ENCODE measurements around the gene NR3C2.

The NR3C2 gene

DNA sequence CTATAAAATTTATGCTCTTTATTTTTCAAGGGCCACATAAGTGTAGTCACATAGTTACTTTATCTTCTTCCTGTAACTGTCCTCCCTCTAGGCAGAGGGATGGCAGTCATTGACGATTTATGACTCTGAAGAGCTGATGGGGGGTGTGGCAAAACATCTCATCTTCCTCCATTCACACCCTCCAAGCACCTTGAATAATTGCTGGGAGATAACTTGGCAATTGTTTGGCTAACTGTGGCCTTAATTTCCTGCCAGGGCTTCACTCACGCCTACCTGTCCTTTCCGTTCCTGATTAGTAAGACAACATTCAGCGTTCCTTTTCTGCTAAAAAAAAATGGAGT is 381.1 kb downstream of the NR3C2 start:
- Histone ChIP-seq H3K9me3 (ENCODE audit: control insufficient read depth in 5 of 5, low read length in 5 of 5) (no peaks in the 10 kb centered on the region), H3K4me3 (ENCODE audit: low read depth in 1 of 5, low read length in 5 of 5) (no peak overlapping the region), H3K27me3 (ENCODE audit: control insufficient read depth in 5 of 5, insufficient read depth in 4 of 5, low read length in 5 of 5) (no peaks in the 10 kb centered on the region), H3K36me3 (ENCODE audit: control insufficient read depth in 5 of 5, insufficient read depth in 5 of 5, low read length in 5 of 5) (peaks cover 0 to 35% (median 29%) of the 10 kb centered on the region in 5 donors), H3K9ac (ENCODE audit: low read length in 5 of 5) (no peak overlapping the region), H3K27ac (ENCODE audit: low read depth, low read length) (no peak overlapping the region), H3K4me1 (ENCODE audit: control insufficient read depth in 5 of 5, insufficient read depth in 5 of 5, low read length in 5 of 5) (peaks cover 0 to 14% (median 4%) of the 10 kb centered on the region in 5 donors)

DNA sequence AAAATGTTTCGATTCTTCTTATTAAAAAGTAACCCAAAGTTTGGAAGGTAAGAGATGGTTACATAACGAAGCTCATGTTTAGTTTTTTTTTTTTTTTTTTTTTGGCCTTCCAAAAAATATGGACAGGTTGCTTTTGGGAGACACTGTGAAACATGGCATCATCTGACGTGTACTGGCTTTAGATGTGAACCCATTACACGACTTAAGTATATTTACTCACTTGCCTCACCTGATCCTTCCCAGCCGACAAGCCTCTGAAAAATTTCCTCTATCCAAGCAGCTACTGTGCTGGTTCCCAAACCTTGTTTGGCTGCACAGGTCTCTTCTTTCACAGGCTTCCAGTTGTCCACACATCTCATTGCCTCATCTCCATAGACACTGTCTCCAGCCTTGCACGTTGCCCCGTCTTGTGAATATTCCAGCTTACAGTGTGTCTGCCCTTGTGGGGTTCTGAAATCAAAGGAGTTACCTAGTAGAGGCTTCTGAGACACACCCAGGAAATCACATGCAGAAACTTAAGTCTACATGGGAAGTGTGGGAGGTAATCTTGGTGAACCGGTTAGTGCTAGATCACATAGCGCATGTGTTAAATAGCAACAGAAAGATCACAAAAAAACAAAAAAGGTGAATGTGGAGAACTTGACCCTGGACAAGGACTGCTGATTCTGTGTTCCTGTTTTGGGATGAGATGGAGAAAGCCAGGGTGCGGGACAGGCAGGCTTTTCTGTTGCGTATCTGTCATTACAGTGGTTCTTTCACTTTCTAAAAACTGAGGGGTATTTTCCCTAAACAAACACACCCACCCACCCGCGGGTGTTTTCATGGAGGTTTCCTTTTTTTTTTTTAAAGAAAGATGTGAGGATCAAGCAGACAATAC is 381.7 kb downstream of the NR3C2 start:
- no peaks in the 10 kb centered on the region for H3K9me3 ChIP-seq (ENCODE audit: control insufficient read depth in 5 of 5, low read length in 5 of 5)
- no peak overlapping the region for H3K27ac ChIP-seq (ENCODE audit: low read depth, low read length)
- peaks cover 0 to 29% (median 24%) of the 10 kb centered on the region in 5 donors for H3K36me3 ChIP-seq (ENCODE audit: control insufficient read depth in 5 of 5, insufficient read depth in 5 of 5, low read length in 5 of 5)
- no peaks in the 10 kb centered on the region for H3K27me3 ChIP-seq (ENCODE audit: control insufficient read depth in 5 of 5, insufficient read depth in 4 of 5, low read length in 5 of 5)
- no peak overlapping the region for H3K9ac ChIP-seq (ENCODE audit: low read length in 5 of 5)
- H3K4me1 ChIP-seq (ENCODE audit: control insufficient read depth in 5 of 5, insufficient read depth in 5 of 5, low read length in 5 of 5): peaks cover 0 to 14% (median 4%) of the 10 kb centered on the region in 5 donors
- H3K4me3 ChIP-seq (ENCODE audit: low read depth in 1 of 5, low read length in 5 of 5): no peak overlapping the region

DNA sequence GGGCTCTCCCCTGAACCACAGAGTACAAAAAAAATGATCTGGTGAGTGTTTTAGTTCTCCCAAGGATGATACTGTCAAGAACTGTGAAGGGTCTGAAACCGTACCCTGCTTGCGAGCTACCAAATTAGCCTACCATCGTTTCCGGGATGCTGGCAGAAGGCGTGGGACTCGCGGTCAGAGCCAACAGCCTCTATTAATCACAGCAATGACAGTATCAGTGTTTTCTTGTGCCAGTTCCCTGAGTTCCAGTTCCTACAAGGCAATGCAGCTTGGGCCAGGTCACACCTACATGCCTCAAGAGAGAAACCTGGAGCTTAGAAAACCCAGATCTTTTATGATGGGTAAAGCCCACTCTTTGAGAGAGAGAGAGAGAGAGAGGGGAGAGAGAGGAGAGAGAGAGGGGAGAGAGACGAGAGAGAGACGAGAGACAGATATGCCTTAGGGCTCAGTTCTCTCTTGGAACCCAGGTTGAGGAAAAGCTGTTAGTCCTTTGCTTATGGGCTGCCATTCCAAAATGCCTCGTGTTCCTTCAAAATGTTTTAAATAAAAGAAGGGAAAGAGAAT is 382.5 kb downstream of the NR3C2 start:
- Histone ChIP-seq H3K4me3 (ENCODE audit: low read depth in 1 of 5, low read length in 5 of 5) (no peak overlapping the region), H3K27ac (ENCODE audit: low read depth, low read length) (no peak overlapping the region), H3K9me3 (ENCODE audit: control insufficient read depth in 5 of 5, low read length in 5 of 5) (no peaks in the 10 kb centered on the region), H3K9ac (ENCODE audit: low read length in 5 of 5) (no peak overlapping the region), H3K36me3 (ENCODE audit: control insufficient read depth in 5 of 5, insufficient read depth in 5 of 5, low read length in 5 of 5) (peaks cover 0 to 22% (median 17%) of the 10 kb centered on the region in 5 donors), H3K4me1 (ENCODE audit: control insufficient read depth in 5 of 5, insufficient read depth in 5 of 5, low read length in 5 of 5) (peaks cover 0 to 14% (median 4%) of the 10 kb centered on the region in 5 donors), H3K27me3 (ENCODE audit: control insufficient read depth in 5 of 5, insufficient read depth in 4 of 5, low read length in 5 of 5) (no peaks in the 10 kb centered on the region)

DNA sequence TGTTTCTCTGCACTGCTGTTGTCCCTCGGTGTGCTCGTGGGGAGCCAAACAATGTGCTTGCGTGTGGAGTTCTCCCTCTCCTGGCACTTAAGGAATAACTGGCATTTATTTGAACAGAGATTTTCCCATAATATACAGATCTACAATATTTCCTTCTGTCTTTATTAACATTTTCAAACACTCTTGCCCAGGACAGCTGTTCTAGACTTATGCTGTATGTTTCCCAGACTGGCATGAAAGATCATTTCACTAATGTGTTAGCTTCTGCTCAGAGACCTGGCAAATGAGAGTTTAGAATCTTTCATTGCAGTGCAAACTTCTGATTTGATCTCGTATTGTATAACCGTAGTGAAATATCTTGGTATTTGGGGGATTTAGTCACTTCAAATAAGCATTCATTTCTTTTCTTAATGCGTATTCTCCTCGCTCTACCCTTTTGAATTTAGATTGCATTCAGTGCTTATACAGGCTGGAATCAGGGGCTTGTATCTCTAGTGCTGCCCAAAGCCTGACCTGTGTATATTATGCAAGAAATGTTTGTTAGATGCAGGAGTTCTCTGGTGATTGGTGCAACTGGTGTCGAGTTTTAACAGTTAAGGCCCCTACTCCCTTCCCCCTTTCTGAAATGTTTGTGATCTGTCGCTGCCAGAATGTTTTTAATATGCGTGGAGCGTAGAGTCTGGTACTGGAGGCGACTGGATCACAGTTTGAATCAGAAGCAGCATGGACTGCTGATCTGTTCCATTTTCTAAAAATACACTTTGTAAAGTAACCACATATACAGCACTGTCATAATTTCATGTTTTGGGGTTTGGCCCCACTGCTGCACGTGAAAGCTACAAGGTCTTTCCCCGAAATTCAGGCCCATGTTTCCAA is 384.0 kb downstream of the NR3C2 start:
- H3K4me1 ChIP-seq (ENCODE audit: control insufficient read depth in 5 of 5, insufficient read depth in 5 of 5, low read length in 5 of 5): peaks cover 0 to 19% (median 7%) of the 10 kb centered on the region in 5 donors
- H3K27me3 ChIP-seq (ENCODE audit: control insufficient read depth in 5 of 5, insufficient read depth in 4 of 5, low read length in 5 of 5): no peaks in the 10 kb centered on the region
- H3K27ac ChIP-seq (ENCODE audit: low read depth, low read length): no peak overlapping the region
- no peak overlapping the region for H3K4me3 ChIP-seq (ENCODE audit: low read depth in 1 of 5, low read length in 5 of 5)
- H3K9ac ChIP-seq (ENCODE audit: low read length in 5 of 5): no peak overlapping the region
- no peaks in the 10 kb centered on the region for H3K9me3 ChIP-seq (ENCODE audit: control insufficient read depth in 5 of 5, low read length in 5 of 5)
- H3K36me3 ChIP-seq (ENCODE audit: control insufficient read depth in 5 of 5, insufficient read depth in 5 of 5, low read length in 5 of 5): peaks cover 0 to 7% (median 4%) of the 10 kb centered on the region in 5 donors

DNA sequence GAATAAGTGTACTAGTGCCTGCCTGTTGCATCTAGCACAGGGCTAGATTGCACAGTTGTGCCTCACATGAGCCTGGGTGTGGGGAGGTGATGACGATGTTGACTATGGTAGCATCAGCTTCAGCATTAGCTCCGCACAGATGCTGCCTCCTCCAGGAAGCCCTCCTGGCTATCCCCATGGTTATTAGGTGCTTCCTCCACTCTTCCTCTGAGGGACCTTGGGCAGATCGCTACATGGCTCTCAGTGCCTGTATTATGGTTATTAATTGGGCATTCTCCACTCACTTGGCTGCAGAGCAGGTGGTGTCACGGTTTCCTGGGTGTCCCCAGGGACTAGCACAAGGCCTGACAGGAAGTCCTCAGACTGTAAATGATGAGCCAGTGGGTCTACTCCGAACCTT is 384.7 kb downstream of the NR3C2 start:
- Histone ChIP-seq H3K27me3 (ENCODE audit: control insufficient read depth in 5 of 5, insufficient read depth in 4 of 5, low read length in 5 of 5) (no peaks in the 10 kb centered on the region), H3K36me3 (ENCODE audit: control insufficient read depth in 5 of 5, insufficient read depth in 5 of 5, low read length in 5 of 5) (peaks cover 0 to 4% (median 0%) of the 10 kb centered on the region in 5 donors), H3K9me3 (ENCODE audit: control insufficient read depth in 5 of 5, low read length in 5 of 5) (no peaks in the 10 kb centered on the region), H3K4me1 (ENCODE audit: control insufficient read depth in 5 of 5, insufficient read depth in 5 of 5, low read length in 5 of 5) (peaks cover 0 to 19% (median 7%) of the 10 kb centered on the region in 5 donors), H3K27ac (ENCODE audit: low read depth, low read length) (no peak overlapping the region), H3K9ac (ENCODE audit: low read length in 5 of 5) (no peak overlapping the region), H3K4me3 (ENCODE audit: low read depth in 1 of 5, low read length in 5 of 5) (no peak overlapping the region)

DNA sequence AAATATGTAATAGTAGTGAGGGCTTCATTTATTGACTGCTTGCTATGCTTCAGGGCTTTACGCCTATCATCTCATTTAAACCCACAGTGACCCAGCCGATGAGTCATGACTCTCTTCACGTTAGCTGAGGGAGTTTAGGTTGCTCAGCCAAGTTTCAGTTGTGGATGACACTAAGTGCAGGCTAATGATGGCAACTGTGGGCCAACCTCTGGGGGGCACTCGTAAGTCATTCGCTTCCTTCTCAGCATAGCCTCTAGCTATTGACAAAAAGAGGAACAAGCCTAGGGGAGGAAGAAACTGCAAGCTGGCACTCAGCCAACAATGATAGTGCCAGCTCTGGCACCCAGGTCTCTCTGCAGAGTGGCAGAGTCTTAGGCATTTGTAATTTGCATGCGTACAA is 385.3 kb downstream of the NR3C2 start:
- Histone ChIP-seq H3K4me1 (ENCODE audit: control insufficient read depth in 5 of 5, insufficient read depth in 5 of 5, low read length in 5 of 5) (peaks cover 0 to 19% (median 7%) of the 10 kb centered on the region in 5 donors), H3K9me3 (ENCODE audit: control insufficient read depth in 5 of 5, low read length in 5 of 5) (no peaks in the 10 kb centered on the region)

DNA sequence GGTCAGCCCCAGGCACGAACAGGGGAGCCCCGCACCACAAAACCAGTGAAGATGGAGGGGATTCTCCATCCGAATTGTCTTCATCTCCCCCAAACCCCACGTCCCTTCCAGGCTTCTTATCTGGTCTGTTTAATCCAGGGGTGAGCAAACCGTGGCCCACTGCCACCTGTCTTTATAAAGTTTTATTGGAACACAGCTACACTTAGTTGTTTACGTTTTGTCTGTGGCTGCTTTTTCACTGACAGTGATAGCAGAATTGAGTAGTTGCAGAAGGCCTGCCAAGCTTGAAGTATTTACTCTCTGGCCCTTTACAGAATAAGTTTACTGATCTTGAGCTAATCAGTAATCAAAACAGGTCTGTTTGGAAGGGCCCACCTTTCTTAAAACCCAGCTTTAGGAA is 386.4 kb downstream of the NR3C2 start:
- Histone ChIP-seq H3K9me3 (ENCODE audit: control insufficient read depth in 5 of 5, low read length in 5 of 5) (no peaks in the 10 kb centered on the region), H3K27me3 (ENCODE audit: control insufficient read depth in 5 of 5, insufficient read depth in 4 of 5, low read length in 5 of 5) (no peaks in the 10 kb centered on the region), H3K36me3 (ENCODE audit: control insufficient read depth in 5 of 5, insufficient read depth in 5 of 5, low read length in 5 of 5) (peaks cover 0 to 4% (median 0%) of the 10 kb centered on the region in 5 donors), H3K27ac (ENCODE audit: low read depth, low read length) (no peak overlapping the region), H3K9ac (ENCODE audit: low read length in 5 of 5) (no peak overlapping the region), H3K4me3 (ENCODE audit: low read depth in 1 of 5, low read length in 5 of 5) (no peak overlapping the region), H3K4me1 (ENCODE audit: control insufficient read depth in 5 of 5, insufficient read depth in 5 of 5, low read length in 5 of 5) (peaks cover 0 to 19% (median 7%) of the 10 kb centered on the region in 5 donors)

More for the DNA sequence above, 385.3 kb downstream of the NR3C2 start:
- Histone ChIP-seq H3K4me3 (ENCODE audit: low read depth in 1 of 5, low read length in 5 of 5) (no peak overlapping the region), H3K27me3 (ENCODE audit: control insufficient read depth in 5 of 5, insufficient read depth in 4 of 5, low read length in 5 of 5) (no peaks in the 10 kb centered on the region), H3K9ac (ENCODE audit: low read length in 5 of 5) (no peak overlapping the region), H3K27ac (ENCODE audit: low read depth, low read length) (no peak overlapping the region), H3K36me3 (ENCODE audit: control insufficient read depth in 5 of 5, insufficient read depth in 5 of 5, low read length in 5 of 5) (peaks cover 0 to 4% (median 0%) of the 10 kb centered on the region in 5 donors)

DNA sequence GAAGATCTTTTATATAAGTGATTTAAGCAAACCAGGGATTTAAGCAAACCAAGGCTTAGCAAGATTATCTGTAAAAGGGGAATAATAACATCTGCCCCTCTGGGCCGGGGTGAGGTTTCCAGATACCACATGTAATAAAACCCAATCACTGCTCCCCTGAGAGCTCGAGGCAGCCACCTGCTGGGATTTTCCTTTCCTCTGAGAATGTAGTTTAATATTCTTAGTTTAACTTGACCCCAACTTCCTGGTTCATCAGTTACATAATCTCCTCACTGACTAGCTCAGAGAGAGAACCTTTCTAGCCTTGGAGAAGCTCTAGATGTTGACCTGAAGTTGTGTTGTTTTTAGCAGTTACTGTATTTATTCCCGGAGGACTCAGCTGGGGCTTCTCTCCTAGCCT is 387.9 kb downstream of the NR3C2 start:
- Histone ChIP-seq H3K9me3 (ENCODE audit: control insufficient read depth in 5 of 5, low read length in 5 of 5) (no peaks in the 10 kb centered on the region), H3K27me3 (ENCODE audit: control insufficient read depth in 5 of 5, insufficient read depth in 4 of 5, low read length in 5 of 5) (no peaks in the 10 kb centered on the region), H3K9ac (ENCODE audit: low read length in 5 of 5) (peak overlapping the region in 1 of 5 donors; percentile 27), H3K36me3 (ENCODE audit: control insufficient read depth in 5 of 5, insufficient read depth in 5 of 5, low read length in 5 of 5) (peaks cover 0 to 2% (median under 1%) of the 10 kb centered on the region in 5 donors), H3K27ac (ENCODE audit: low read depth, low read length) (no peak overlapping the region), H3K4me3 (ENCODE audit: low read depth in 1 of 5, low read length in 5 of 5) (no peak overlapping the region), H3K4me1 (ENCODE audit: control insufficient read depth in 5 of 5, insufficient read depth in 5 of 5, low read length in 5 of 5) (peaks cover 0 to 19% (median 7%) of the 10 kb centered on the region in 5 donors)

DNA sequence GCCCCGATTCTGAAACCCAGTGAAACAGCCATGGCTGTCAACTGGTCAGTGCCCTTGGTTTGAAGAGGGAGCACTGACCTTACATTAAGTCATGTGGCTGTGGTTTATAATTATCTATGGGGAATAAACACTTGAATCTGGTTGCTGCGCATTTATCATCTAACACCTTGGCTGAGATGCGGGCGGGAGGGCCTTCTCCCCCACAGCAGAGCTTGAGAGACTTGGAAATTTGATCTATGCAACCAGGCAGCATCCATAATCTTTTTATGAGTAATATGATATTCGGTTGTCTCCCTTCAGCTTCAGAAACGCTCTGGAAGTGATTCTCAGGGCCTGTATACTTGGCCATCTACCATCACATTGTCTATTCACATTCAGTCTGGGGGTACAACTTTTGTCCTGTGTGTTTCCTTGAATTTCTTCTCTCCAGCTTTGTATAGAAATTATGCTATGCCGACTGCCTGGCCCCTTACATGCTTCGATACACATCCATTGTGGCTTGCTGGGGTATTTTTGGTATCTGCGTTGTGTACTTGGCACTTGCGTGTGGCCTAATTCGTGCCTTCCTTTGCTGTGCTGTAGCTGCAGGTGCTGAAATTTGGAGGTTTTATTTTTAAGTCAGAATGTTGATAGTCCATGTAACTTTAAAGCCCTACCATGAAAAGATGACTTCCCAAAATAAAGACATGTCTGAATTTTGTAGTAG is 388.8 kb downstream of the NR3C2 start:
- H3K27ac ChIP-seq (ENCODE audit: low read depth, low read length): no peak overlapping the region
- H3K9me3 ChIP-seq (ENCODE audit: control insufficient read depth in 5 of 5, low read length in 5 of 5): no peaks in the 10 kb centered on the region
- no peaks in the 10 kb centered on the region for H3K27me3 ChIP-seq (ENCODE audit: control insufficient read depth in 5 of 5, insufficient read depth in 4 of 5, low read length in 5 of 5)
- H3K36me3 ChIP-seq (ENCODE audit: control insufficient read depth in 5 of 5, insufficient read depth in 5 of 5, low read length in 5 of 5): peaks cover 2 to 6% (median 3%) of the 10 kb centered on the region in 5 donors
- H3K4me1 ChIP-seq (ENCODE audit: control insufficient read depth in 5 of 5, insufficient read depth in 5 of 5, low read length in 5 of 5): peaks cover 0 to 19% (median 7%) of the 10 kb centered on the region in 5 donors
- H3K4me3 ChIP-seq (ENCODE audit: low read depth in 1 of 5, low read length in 5 of 5): no peak overlapping the region
- no peak overlapping the region for H3K9ac ChIP-seq (ENCODE audit: low read length in 5 of 5)

Data from subcutaneous abdominal adipose tissue (tissue), 5 donors.